ENCODE results near the gene PFAS.

- TF ChIP-seq CTCF (IDR thresholded peaks at IDR 0.05) = no peak
- no peak for TF ChIP-seq POLR2A (IDR thresholded peaks at IDR 0.05)
These were observed 35.0 kb downstream of the PFAS start for GRCh38 chr17:8284126-8284525.

All from heart left ventricle (tissue), 13 donors.